Activated T-cell treated with anti-CD3 and anti-CD28 coated beads, Interleukin-2, amount 50 U/mL, for 1 hour (primary cell): Measurements from ENCODE around the gene MND1.

Experiments
- DNase-seq: peaks from one replicate; pipeline ENCODE4 v3.0.0-alpha.2; 2020

The MND1 gene

GRCh38 chr4:153344131-153345011 lies at the start of gene MND1:
TSS of gene MND1 (plus strand) at chr4:153344688. CDS start at chr4:153344738, 50 bp downstream.
- DNase-seq: peak; percentile 92

GRCh38 chr4:153295131-153295755 lies 49.2 kb upstream of the MND1 start:
- DNase-seq: no peak

GRCh38 chr4:153296040-153296823 lies 48.3 kb upstream of the MND1 start:
- DNase-seq: no peak

- DNase-seq: no peak
Measured at GRCh38 chr4:153297116-153297515, 47.4 kb upstream of the MND1 start.

GRCh38 chr4:153310793-153311192 lies 33.7 kb upstream of the MND1 start:
- no peak for DNase-seq

- no peak for DNase-seq
Measured at GRCh38 chr4:153314915-153315314, 29.6 kb upstream of the MND1 start.

GRCh38 chr4:153318696-153319320 lies 25.7 kb upstream of the MND1 start:
- DNase-seq: no peak

- no peak for DNase-seq
Measured at GRCh38 chr4:153322791-153323190, 21.7 kb upstream of the MND1 start.

GRCh38 chr4:153324046-153324445 lies 20.4 kb upstream of the MND1 start:
- no peak for DNase-seq

GRCh38 chr4:153325558-153325957 lies 18.9 kb upstream of the MND1 start:
- DNase-seq: no peak

GRCh38 chr4:153326513-153326912 lies 18.0 kb upstream of the MND1 start:
- DNase-seq: no peak

GRCh38 chr4:153327247-153327646 lies 17.2 kb upstream of the MND1 start:
- DNase-seq: no peak

- no peak for DNase-seq
Measured at GRCh38 chr4:153332936-153333335, 11.6 kb upstream of the MND1 start.

- no peak for DNase-seq
Measured at GRCh38 chr4:153333874-153334273, 10.6 kb upstream of the MND1 start.

GRCh38 chr4:153335665-153336064 lies 8.8 kb upstream of the MND1 start:
- no peak for DNase-seq

GRCh38 chr4:153337686-153338085 lies 6.8 kb upstream of the MND1 start:
- DNase-seq: no peak

GRCh38 chr4:153341575-153342090 lies 2.9 kb upstream of the MND1 start:
- DNase-seq: no peak

- no peak for DNase-seq
Measured at GRCh38 chr4:153342751-153343552, 1.5 kb upstream of the MND1 start.

GRCh38 chr4:153345012-153345981 lies 809 bp downstream of the MND1 start:
- peak; percentile 56 for DNase-seq

GRCh38 chr4:153346031-153346430 lies 1.5 kb downstream of the MND1 start:
- no peak for DNase-seq

- no peak for DNase-seq
Measured at GRCh38 chr4:153346563-153346962, 2.1 kb downstream of the MND1 start.
